ENCODE measurements around the gene ANTXR1.
A peak's percentile ranks its signal among the peaks of the same experiment; 100 is the strongest.

Gene ANTXR1

GRCh38 chr2:69184224-69184623 is 171.2 kb downstream of the ANTXR1 start:
- in situ Hi-C loops (cut with HindIII; ENCODE audit: low pct_unique_long_range_greater_than_20kb, low sequenced_read_pairs) = no loop called here
- TF ChIP-seq JUND (IDR thresholded peaks at IDR 0.05; ENCODE audit: low read depth) = no peak
- DNase-seq (ENCODE audit: low read depth in 1 of 2, low spot score in 1 of 2) = no peak

GRCh38 chr2:69185807-69186206 is 172.8 kb downstream of the ANTXR1 start:
- in situ Hi-C loops (cut with HindIII; ENCODE audit: low pct_unique_long_range_greater_than_20kb, low sequenced_read_pairs) = no loop called here
- no peak for DNase-seq (ENCODE audit: low read depth in 1 of 2, low spot score in 1 of 2)
- TF ChIP-seq JUND (IDR thresholded peaks at IDR 0.05; ENCODE audit: low read depth) = no peak

- in situ Hi-C loops (cut with HindIII; ENCODE audit: low pct_unique_long_range_greater_than_20kb, low sequenced_read_pairs) = no loop called here
- TF ChIP-seq JUND (IDR thresholded peaks at IDR 0.05; ENCODE audit: low read depth) = no peak
- no peak for DNase-seq (ENCODE audit: low read depth in 1 of 2, low spot score in 1 of 2)
Measured at GRCh38 chr2:69186614-69187013, 173.6 kb downstream of the ANTXR1 start.

- TF ChIP-seq JUND (IDR thresholded peaks at IDR 0.05; ENCODE audit: low read depth) = no peak
- in situ Hi-C loops (cut with HindIII; ENCODE audit: low pct_unique_long_range_greater_than_20kb, low sequenced_read_pairs) = no loop called here
- DNase-seq (ENCODE audit: low read depth in 1 of 2, low spot score in 1 of 2) = peak in 1 of 2 experiments; percentile 7
Measured at GRCh38 chr2:69188182-69188900, 175.4 kb downstream of the ANTXR1 start.

- TF ChIP-seq JUND (IDR thresholded peaks at IDR 0.05; ENCODE audit: low read depth) = no peak
- no peak for DNase-seq (ENCODE audit: low read depth in 1 of 2, low spot score in 1 of 2)
- in situ Hi-C loops (cut with HindIII; ENCODE audit: low pct_unique_long_range_greater_than_20kb, low sequenced_read_pairs) = no loop called here
Measured at GRCh38 chr2:69190743-69191404, 177.9 kb downstream of the ANTXR1 start.

GRCh38 chr2:69191634-69192033 is 178.7 kb downstream of the ANTXR1 start:
- no peak for DNase-seq (ENCODE audit: low read depth in 1 of 2, low spot score in 1 of 2)
- in situ Hi-C loops (cut with HindIII; ENCODE audit: low pct_unique_long_range_greater_than_20kb, low sequenced_read_pairs) = no loop called here
- TF ChIP-seq JUND (IDR thresholded peaks at IDR 0.05; ENCODE audit: low read depth) = no peak

GRCh38 chr2:69192176-69192945 is 179.4 kb downstream of the ANTXR1 start:
- no peak for TF ChIP-seq JUND (IDR thresholded peaks at IDR 0.05; ENCODE audit: low read depth)

GRCh38 chr2:69195706-69196105 is 182.7 kb downstream of the ANTXR1 start:
- no peak for TF ChIP-seq JUND (IDR thresholded peaks at IDR 0.05; ENCODE audit: low read depth)
- DNase-seq (ENCODE audit: low read depth in 1 of 2, low spot score in 1 of 2) = no peak
- in situ Hi-C loops (cut with HindIII; ENCODE audit: low pct_unique_long_range_greater_than_20kb, low sequenced_read_pairs) = no loop called here

More at GRCh38 chr2:69192176-69192945, 179.4 kb downstream of the ANTXR1 start:
- in situ Hi-C loops (cut with HindIII; ENCODE audit: low pct_unique_long_range_greater_than_20kb, low sequenced_read_pairs) = no loop called here
- no peak for DNase-seq (ENCODE audit: low read depth in 1 of 2, low spot score in 1 of 2)

- DNase-seq (ENCODE audit: low read depth in 1 of 2, low spot score in 1 of 2) = peak in 1 of 2 experiments; percentile 3
- TF ChIP-seq JUND (IDR thresholded peaks at IDR 0.05; ENCODE audit: low read depth) = no peak
- in situ Hi-C loops (cut with HindIII; ENCODE audit: low pct_unique_long_range_greater_than_20kb, low sequenced_read_pairs) = no loop called here
Measured at GRCh38 chr2:69196327-69197117, 183.5 kb downstream of the ANTXR1 start.

GRCh38 chr2:69200107-69200520 is 187.1 kb downstream of the ANTXR1 start:
- DNase-seq (ENCODE audit: low read depth in 1 of 2, low spot score in 1 of 2) = no peak
- in situ Hi-C loops (cut with HindIII; ENCODE audit: low pct_unique_long_range_greater_than_20kb, low sequenced_read_pairs) = no loop called here
- no peak for TF ChIP-seq JUND (IDR thresholded peaks at IDR 0.05; ENCODE audit: low read depth)

GRCh38 chr2:69201259-69201658 is 188.3 kb downstream of the ANTXR1 start:
- in situ Hi-C loops (cut with HindIII; ENCODE audit: low pct_unique_long_range_greater_than_20kb, low sequenced_read_pairs) = no loop called here

GRCh38 chr2:69202327-69202726 is 189.3 kb downstream of the ANTXR1 start:
- TF ChIP-seq JUND (IDR thresholded peaks at IDR 0.05; ENCODE audit: low read depth) = no peak
- no peak for DNase-seq (ENCODE audit: low read depth in 1 of 2, low spot score in 1 of 2)
- in situ Hi-C loops (cut with HindIII; ENCODE audit: low pct_unique_long_range_greater_than_20kb, low sequenced_read_pairs) = no loop called here

More at GRCh38 chr2:69201259-69201658, 188.3 kb downstream of the ANTXR1 start:
- TF ChIP-seq JUND (IDR thresholded peaks at IDR 0.05; ENCODE audit: low read depth) = no peak
- no peak for DNase-seq (ENCODE audit: low read depth in 1 of 2, low spot score in 1 of 2)
